Measurements from ENCODE around the gene SLC19A1.

SLC19A1 gene

DNA sequence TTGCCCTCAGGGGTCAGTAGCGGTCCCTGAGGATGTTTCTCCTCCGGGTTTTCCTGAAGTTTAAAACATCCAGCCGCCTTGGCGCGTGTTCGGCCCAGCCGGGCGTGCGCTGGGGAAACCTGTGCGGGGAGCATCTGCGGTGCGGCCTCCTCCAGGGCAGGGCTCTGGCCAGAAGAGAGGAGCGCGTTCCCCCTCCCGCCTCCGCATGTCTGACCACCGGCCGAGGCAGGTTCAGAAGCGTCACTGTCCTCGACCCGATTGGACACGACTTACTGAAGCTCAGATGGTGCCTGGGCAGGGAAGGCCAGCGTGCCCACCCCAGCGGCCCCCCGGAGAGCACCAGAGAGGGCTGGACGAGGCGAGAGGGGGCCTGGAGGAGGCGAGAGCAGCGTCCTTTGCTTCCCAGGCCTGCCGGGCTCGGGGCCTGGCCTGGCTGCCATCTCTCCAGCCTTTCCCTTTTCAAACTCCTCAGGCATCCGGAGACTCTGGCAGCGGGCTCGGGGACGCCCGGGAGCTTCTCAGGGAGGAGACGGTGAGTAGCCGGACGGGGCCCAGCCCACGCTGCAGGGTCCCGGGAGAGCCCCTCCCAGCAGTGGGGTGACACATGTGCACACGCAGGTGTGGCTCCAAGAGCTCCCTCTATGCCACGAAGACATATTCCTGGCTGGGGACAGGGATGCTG is 67.1 kb downstream of the SLC19A1 start:
- TF ChIP-seq CTCF (conservative IDR thresholded peaks at IDR 0.05; ENCODE audit: control insufficient read depth, insufficient read depth, low read depth, low read length): no peak
- no peak overlapping the region for H3K4me3 ChIP-seq (ENCODE audit: control insufficient read depth, low read depth, low read length)
- no peak for DNase-seq (ENCODE audit: low read depth)

DNA sequence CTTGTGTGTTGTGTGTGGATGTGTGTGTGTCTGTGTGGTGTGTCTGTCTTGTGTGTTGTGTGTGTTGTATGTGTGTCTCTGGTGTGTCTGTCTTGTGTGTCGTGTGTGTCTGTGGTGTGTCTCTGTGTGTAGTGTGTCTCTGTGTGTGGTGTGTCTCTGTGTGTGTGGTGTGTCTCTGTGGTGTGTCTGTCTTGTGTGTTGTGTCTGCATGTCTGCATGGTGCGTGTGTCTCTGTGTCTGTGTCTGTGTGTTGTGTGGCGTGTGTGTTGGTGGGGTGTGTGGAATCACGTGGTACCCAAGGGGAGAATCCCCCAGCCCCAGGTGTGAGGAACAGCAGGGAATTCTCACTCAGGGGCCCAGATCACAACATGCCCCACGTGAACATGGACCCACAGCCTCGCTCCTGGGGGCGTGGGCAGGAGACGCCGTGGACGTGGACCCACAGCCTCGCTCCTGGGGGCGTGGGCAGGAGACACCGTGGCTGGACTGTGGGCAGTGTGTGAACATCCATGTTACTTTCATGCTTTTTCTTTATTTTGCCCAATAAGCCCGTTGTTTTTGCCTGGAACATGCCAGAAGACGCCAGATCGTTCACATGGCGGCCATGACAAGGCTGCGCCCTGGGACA is 67.8 kb downstream of the SLC19A1 start:
- TF ChIP-seq CTCF (conservative IDR thresholded peaks at IDR 0.05; ENCODE audit: control insufficient read depth, insufficient read depth, low read depth, low read length): no peak
- no peak overlapping the region for H3K4me3 ChIP-seq (ENCODE audit: control insufficient read depth, low read depth, low read length)
- no peak for DNase-seq (ENCODE audit: low read depth)

DNA sequence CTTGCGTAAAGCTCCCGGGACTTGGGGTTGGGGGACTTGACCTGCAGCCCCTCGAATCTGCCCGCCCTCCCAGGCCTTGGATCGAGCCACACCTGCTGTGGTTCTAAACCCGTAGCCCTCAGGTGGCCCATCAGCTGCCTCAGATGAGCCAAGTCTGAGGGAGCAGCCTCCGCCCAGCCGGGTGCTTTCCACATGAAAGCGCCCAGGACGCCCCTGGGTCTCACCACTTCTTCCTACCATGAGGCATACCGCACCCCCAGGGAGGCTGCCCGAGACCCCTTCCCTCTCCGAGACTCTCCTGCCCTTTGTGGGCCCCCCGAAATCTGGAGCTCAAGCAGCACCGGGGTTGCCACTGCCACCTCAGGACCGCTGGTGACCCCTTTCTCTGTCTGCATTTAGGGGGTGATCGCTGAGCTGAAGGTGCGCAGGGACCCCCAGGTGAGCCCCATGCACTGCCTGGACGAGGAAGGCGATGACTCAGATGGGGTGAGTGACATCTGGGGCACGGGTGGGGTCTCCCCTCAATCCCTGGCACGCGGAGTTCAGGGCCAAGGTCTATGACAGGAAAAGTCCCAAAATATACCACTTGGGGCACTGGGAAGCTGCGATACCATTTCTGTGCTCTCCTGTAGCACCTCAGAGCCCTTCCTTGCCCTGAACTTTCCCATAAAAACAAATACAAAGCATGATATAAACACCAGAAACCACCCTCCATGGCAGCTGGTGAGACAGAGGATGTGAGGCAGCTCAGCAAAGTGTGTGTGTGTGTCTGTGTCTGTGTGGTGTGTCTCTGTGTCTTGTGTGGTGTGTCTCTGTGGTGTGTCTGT is 68.5 kb downstream of the SLC19A1 start:
- no peak overlapping the region for H3K4me3 ChIP-seq (ENCODE audit: control insufficient read depth, low read depth, low read length)
- no peak for TF ChIP-seq CTCF (conservative IDR thresholded peaks at IDR 0.05; ENCODE audit: control insufficient read depth, insufficient read depth, low read depth, low read length)
- DNase-seq (ENCODE audit: low read depth): no peak

GRCh38 chr21:45472445-45473365 is 69.5 kb downstream of the SLC19A1 start:
- no peak for DNase-seq (ENCODE audit: low read depth)
- H3K4me3 ChIP-seq (ENCODE audit: control insufficient read depth, low read depth, low read length): no peak overlapping the region
- TF ChIP-seq CTCF (conservative IDR thresholded peaks at IDR 0.05; ENCODE audit: control insufficient read depth, insufficient read depth, low read depth, low read length): no peak

DNA sequence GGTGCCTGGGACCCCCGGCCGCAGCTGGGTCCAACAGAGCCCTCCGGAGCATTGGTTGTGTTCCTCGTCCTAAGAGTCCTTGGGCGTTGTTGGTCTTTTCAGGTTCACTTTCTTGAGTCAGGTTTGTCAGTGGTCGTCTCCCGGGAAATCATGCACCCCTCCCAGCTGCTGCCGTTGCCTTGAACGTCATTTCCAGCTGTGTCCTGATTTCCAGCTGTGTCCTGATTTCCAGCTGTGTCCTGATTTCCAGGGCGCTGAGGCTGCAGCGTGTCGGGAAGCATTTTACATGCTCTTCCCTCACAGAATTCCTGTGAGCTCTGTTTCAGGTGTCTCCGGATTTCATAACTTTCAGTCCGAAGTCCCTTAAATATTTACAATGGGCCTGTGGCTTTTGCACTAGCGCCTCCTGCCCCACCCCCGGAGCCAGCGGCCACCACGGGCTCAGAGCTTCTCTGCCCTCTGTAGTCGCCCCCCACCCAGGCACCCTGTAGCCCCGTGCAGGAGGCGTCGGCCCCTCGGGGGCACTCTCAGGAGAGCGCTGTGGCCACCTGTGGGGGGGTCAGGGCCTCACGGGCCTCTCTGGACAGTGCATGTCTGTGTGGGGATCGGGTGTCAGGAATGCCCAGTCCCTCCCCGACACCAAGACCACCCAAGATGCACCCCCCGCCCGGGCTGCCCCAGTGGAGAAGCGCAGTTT is 70.6 kb downstream of the SLC19A1 start:
- no peak for TF ChIP-seq CTCF (conservative IDR thresholded peaks at IDR 0.05; ENCODE audit: control insufficient read depth, insufficient read depth, low read depth, low read length)
- H3K4me3 ChIP-seq (ENCODE audit: control insufficient read depth, low read depth, low read length): peak overlapping the region; percentile 23
- DNase-seq (ENCODE audit: low read depth): peak; percentile 91

Measured in fibroblast of mammary gland (primary cell).